ENCODE measurements around the gene NNMT. TPM values are rescaled to one million over a fixed set of nuclear protein-coding genes. Genes with fewer than 3 reads are reported as not detected.
A peak's percentile ranks its signal among the peaks of the same experiment; 100 is the strongest.
"Not testable (repeated sequence)": the region's sequence is repeated elsewhere in the genome, so short reads cannot be mapped to it uniquely, and the experiment has no call there.

The NNMT gene
- polyA plus RNA-seq, 1 of the 3 experiments (the other 2 are of a cell fraction): 84.6 TPM

GRCh38 chr11:114340311-114341131 lies 44.3 kb downstream of the NNMT start:
- ChIA-PET CTCF (interaction anchor here (0.6 to 2.7 kb wide), 52 partner anchors 8 to 912 kb away, joined by 3 to 20 read pairs (median 4); partner anchors contain the start of gene NXPE4), POLR2A (no interaction called here)
- TF ChIP-seq FOSL2 (IDR thresholded peaks at IDR 0.05; ENCODE audit: borderline replicate concordance, low read depth): 0 out of 2 replicates have a peak, but pooled peaks have one; percentile 3
- TF ChIP-seq, protein P1, sequence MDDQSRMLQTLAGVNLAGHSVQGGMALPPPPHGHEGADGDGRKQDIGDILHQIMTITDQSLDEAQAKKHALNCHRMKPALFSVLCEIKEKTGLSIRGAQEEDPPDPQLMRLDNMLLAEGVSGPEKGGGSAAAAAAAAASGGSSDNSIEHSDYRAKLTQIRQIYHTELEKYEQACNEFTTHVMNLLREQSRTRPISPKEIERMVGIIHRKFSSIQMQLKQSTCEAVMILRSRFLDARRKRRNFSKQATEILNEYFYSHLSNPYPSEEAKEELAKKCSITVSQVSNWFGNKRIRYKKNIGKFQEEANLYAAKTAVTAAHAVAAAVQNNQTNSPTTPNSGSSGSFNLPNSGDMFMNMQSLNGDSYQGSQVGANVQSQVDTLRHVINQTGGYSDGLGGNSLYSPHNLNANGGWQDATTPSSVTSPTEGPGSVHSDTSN (IDR thresholded peaks at IDR 0.05): no peak
- TF ChIP-seq, protein P2, sequence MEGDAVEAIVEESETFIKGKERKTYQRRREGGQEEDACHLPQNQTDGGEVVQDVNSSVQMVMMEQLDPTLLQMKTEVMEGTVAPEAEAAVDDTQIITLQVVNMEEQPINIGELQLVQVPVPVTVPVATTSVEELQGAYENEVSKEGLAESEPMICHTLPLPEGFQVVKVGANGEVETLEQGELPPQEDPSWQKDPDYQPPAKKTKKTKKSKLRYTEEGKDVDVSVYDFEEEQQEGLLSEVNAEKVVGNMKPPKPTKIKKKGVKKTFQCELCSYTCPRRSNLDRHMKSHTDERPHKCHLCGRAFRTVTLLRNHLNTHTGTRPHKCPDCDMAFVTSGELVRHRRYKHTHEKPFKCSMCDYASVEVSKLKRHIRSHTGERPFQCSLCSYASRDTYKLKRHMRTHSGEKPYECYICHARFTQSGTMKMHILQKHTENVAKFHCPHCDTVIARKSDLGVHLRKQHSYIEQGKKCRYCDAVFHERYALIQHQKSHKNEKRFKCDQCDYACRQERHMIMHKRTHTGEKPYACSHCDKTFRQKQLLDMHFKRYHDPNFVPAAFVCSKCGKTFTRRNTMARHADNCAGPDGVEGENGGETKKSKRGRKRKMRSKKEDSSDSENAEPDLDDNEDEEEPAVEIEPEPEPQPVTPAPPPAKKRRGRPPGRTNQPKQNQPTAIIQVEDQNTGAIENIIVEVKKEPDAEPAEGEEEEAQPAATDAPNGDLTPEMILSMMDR (IDR thresholded peaks at IDR 0.05): peak; percentile 90
- peak; percentile 91 for TF ChIP-seq RAD21 (IDR thresholded peaks at IDR 0.05; ENCODE audit: low read length)
- peak; percentile 92 for TF ChIP-seq SMC3 (IDR thresholded peaks at IDR 0.05; ENCODE audit: low read depth, low read length)
- DNase-seq: peak; percentile 39
- Histone ChIP-seq H3K27ac (ENCODE audit: low read depth in 2 of 2, low read length in 1 of 2) (no peak overlapping the region; a peak in 1 of 4 replicates), H3K9me3 (no peaks in the 10 kb centered on the region), H3K79me2 (ENCODE audit: insufficient read depth) (no peaks in the 10 kb centered on the region), H3K4me2 (peak overlapping the region; percentile 77), H3F3A (replicated peaks; ENCODE audit: insufficient read depth) (no peaks in the 10 kb centered on the region), H3K9ac (no peak overlapping the region; the same call in 1 of the 2 replicates), H3K27me3 (ENCODE audit: insufficient read depth) (no peaks in the 10 kb centered on the region), H3K4me3 (ENCODE audit: low read depth in 2 of 2, low read length in 1 of 2) (peak overlapping the region in 1 of 2 experiments; percentile 53; a peak in 2 of 4 replicates), H3K9me2 (no peaks in the 10 kb centered on the region), H4K20me1 (ENCODE audit: insufficient read depth) (no peaks in the 10 kb centered on the region), H3K4me1 (ENCODE audit: control insufficient read depth in 1 of 2, insufficient read depth in 2 of 2, low read depth in 1 of 2, low read length in 1 of 2) (peaks cover 0 to 4% of the 10 kb centered on the region in 2 experiments; a peak in 1 of 4 replicates), H2AFZ (ENCODE audit: low read depth) (peak overlapping the region; percentile 90), H3K36me3 (replicated peaks in 1 of 2; ENCODE audit: control insufficient read depth in 1 of 2, insufficient read depth in 2 of 2, low read length in 1 of 2) (no peaks in the 10 kb centered on the region)
- 34% methylated on average over 13 of the region's 18 CpGs for WGBS (ENCODE audit: low lambda C conversion rate)

- H2AFZ ChIP-seq (ENCODE audit: low read depth); H3K9me3 ChIP-seq; H3K27me3 ChIP-seq (ENCODE audit: insufficient read depth); H3K27ac ChIP-seq (ENCODE audit: low read depth in 2 of 2, low read length in 1 of 2); CTCF ChIA-PET; H3F3A ChIP-seq (replicated peaks; ENCODE audit: insufficient read depth); H3K4me2 ChIP-seq; H4K20me1 ChIP-seq (ENCODE audit: insufficient read depth); H3K9me2 ChIP-seq; H3K4me1 ChIP-seq (ENCODE audit: control insufficient read depth in 1 of 2, insufficient read depth in 2 of 2, low read depth in 1 of 2, low read length in 1 of 2); H3K36me3 ChIP-seq (replicated peaks in 1 of 2; ENCODE audit: control insufficient read depth in 1 of 2, insufficient read depth in 2 of 2, low read length in 1 of 2); H3K4me3 ChIP-seq (ENCODE audit: low read depth in 2 of 2, low read length in 1 of 2); POLR2A ChIA-PET; H3K9ac ChIP-seq; DNase-seq; H3K79me2 ChIP-seq (ENCODE audit: insufficient read depth): not testable (repeated sequence)
- 59% methylated on average over 3 of the region's 3 CpGs for WGBS (ENCODE audit: low lambda C conversion rate)
Observed at GRCh38 chr11:114341667-114342066, 45.5 kb downstream of the NNMT start.

GRCh38 chr11:114342476-114342875 lies 46.3 kb downstream of the NNMT start:
- Histone ChIP-seq H3K9me2 (no peaks in the 10 kb centered on the region), H3K79me2 (ENCODE audit: insufficient read depth) (no peaks in the 10 kb centered on the region), H3K27ac (ENCODE audit: low read depth in 2 of 2, low read length in 1 of 2) (no peak overlapping the region), H3K4me1 (ENCODE audit: control insufficient read depth in 1 of 2, insufficient read depth in 2 of 2, low read depth in 1 of 2, low read length in 1 of 2) (peaks cover 0 to 4% of the 10 kb centered on the region in 2 experiments; a peak in 1 of 4 replicates), H3K27me3 (ENCODE audit: insufficient read depth) (no peaks in the 10 kb centered on the region), H3K4me3 (ENCODE audit: low read depth in 2 of 2, low read length in 1 of 2) (no peak overlapping the region), H4K20me1 (ENCODE audit: insufficient read depth) (no peaks in the 10 kb centered on the region), H3K4me2 (no peak overlapping the region), H3F3A (replicated peaks; ENCODE audit: insufficient read depth) (no peaks in the 10 kb centered on the region), H3K36me3 (replicated peaks in 1 of 2; ENCODE audit: control insufficient read depth in 1 of 2, insufficient read depth in 2 of 2, low read length in 1 of 2) (no peaks in the 10 kb centered on the region), H3K9ac (no peak overlapping the region), H2AFZ (ENCODE audit: low read depth) (no peak overlapping the region), H3K9me3 (no peaks in the 10 kb centered on the region)
- WGBS (ENCODE audit: low lambda C conversion rate): 91% methylated on average over 2 of the region's 2 CpGs
- no peak for DNase-seq
- ChIA-PET CTCF (no interaction called here), POLR2A (no interaction called here)
- no peak for TF ChIP-seq RXRA (IDR thresholded peaks at IDR 0.05; ENCODE audit: borderline replicate concordance, low read depth)
- TF ChIP-seq, protein P2 (IDR thresholded peaks at IDR 0.05): no peak
